HCT116 (cell line): ENCODE measurements around the gene KCNIP4. TPM values are rescaled to one million over a fixed set of nuclear protein-coding genes. Genes with fewer than 3 reads are reported as not detected.

Source experiments
- ATAC-seq: fragments of 200-7000 bp; cut with Tn5 transposase; 2 replicates; pipeline ENCODE4 v1.9.1; 2020; ENCODE audit warnings: mild to moderate bottlenecking, moderate library complexity
- BruUV-seq: library from RNA; stranded (reverse); fragments of 400-500 nt; replicated peaks from 2 replicates; lab custom pipeline; 2021; lab: Mats Ljungman, UMichigan
- CTCF ChIA-PET: fragments of 300-600 bp; sonication (Branson Sonifier 250); formaldehyde crosslinking; loops from one replicate; lab custom pipeline; 2021; ENCODE audit warnings: antibody characterized with exemption; lab: Charles Lee
- POLR2A ChIA-PET: fragments of 300-600, 350-600 bp; sonication (Branson Sonifier 250); formaldehyde crosslinking; loops from one replicate; lab custom pipeline; 2021; ENCODE audit warnings: antibody characterized with exemption; lab: Charles Lee
- RAD21 ChIA-PET, 2 experiments: fragments of 300-600 bp; sonication (Branson Sonifier 250); formaldehyde crosslinking; loops; one replicate each; lab custom pipeline; 2023; ENCODE audit warnings: low total read pairs in 2 of 2; ENCODE audit not compliant: uncharacterized antibody in 2 of 2, unreplicated experiment in 2 of 2, low non-redundant PET in 1 of 2; lab: Charles Lee
- DNase-seq: peaks from one replicate; pipeline ENCODE4 v3.0.0-alpha.2; 2010; ENCODE audit warnings: low read depth, low spot score
- H2AFZ ChIP-seq: fragments of 200-600 bp; shearing (Covaris generic), sonication (generic); 2 replicates; pipeline ENCODE4 v1.6.1; 2017; ENCODE audit warnings: low read depth, mixed run types, mixed read lengths, antibody characterized with exemption, low read length; ENCODE audit not compliant: poor library complexity, severe bottlenecking
- H3K27ac ChIP-seq: 2 replicates; pipeline ENCODE4 v1.5.1; 2012; ENCODE audit warnings: low read depth, low read length
- H3K27me3 ChIP-seq: fragments of 200-600 bp; sonication (generic); 2 replicates; pipeline ENCODE4 v1.6.1; 2016; ENCODE audit warnings: mixed run types, low read length, mixed read lengths; ENCODE audit not compliant: insufficient read depth
- H3K36me3 ChIP-seq, 2 experiments: fragments of 200-500 bp in 1 of 2; fragments of 200-600 bp in 1 of 2; sonication (Bioruptor generic) in 1 of 2; sonication (generic) in 1 of 2; 2 replicates each; pipeline versions ENCODE4 v1.5.1 to v1.6.1; 2014 to 2016; ENCODE audit warnings: low read length in 2 of 2, inconsistent platforms in 1 of 2, mixed read lengths in 1 of 2, mixed run types in 1 of 2; ENCODE audit not compliant: insufficient read depth in 2 of 2, control insufficient read depth in 1 of 2
- H3K4me1 ChIP-seq, 2 experiments: fragments of 200-600 bp in 1 of 2; sonication (generic) in 1 of 2; 2 replicates each; pipeline versions ENCODE4 v1.5.1 to v1.6.1; 2012 to 2017; ENCODE audit warnings: low read length in 2 of 2, inconsistent platforms in 1 of 2, mild to moderate bottlenecking in 1 of 2, mixed read lengths in 1 of 2, mixed run types in 1 of 2, moderate library complexity in 1 of 2; ENCODE audit not compliant: insufficient read depth in 2 of 2, control insufficient read depth in 1 of 2
- H3K4me2 ChIP-seq: fragments of 200-600 bp; sonication (generic); 2 replicates; pipeline ENCODE4 v1.6.1; 2017; ENCODE audit warnings: mixed run types, low read length, mixed read lengths
- H3K4me3 ChIP-seq, 2 experiments: fragments of 200-600 bp in 1 of 2; sonication (generic) in 1 of 2; replicated peaks in 1 of 2; 2 replicates each; pipeline ENCODE4 v1.5.1; 2011 to 2016; ENCODE audit warnings: low read length in 2 of 2, control low read depth in 1 of 2, low read depth in 1 of 2, mild to moderate bottlenecking in 1 of 2, mixed read lengths in 1 of 2, mixed run types in 1 of 2
- H3K79me2 ChIP-seq: fragments of 200-600 bp; sonication (generic); 2 replicates; pipeline ENCODE4 v1.6.1; 2017; ENCODE audit warnings: mild to moderate bottlenecking, mixed run types, low read length, moderate library complexity, mixed read lengths; ENCODE audit not compliant: insufficient read depth
- H3K9ac ChIP-seq: fragments of 200-600 bp; sonication (generic); 2 replicates; pipeline ENCODE4 v1.6.1; 2016; ENCODE audit warnings: low read length, mixed read lengths
- H3K9me2 ChIP-seq: fragments of 200-600 bp; sonication (generic), shearing (Covaris generic); 2 replicates; pipeline ENCODE4 v1.6.1; 2017; ENCODE audit warnings: mixed run types, mild to moderate bottlenecking, moderate library complexity; ENCODE audit not compliant: insufficient read depth
- H3K9me3 ChIP-seq, 2 experiments: fragments of 200-500 bp in 1 of 2; fragments of 200-600 bp in 1 of 2; sonication (Bioruptor generic) in 1 of 2; sonication (generic) in 1 of 2; 2 replicates each; pipeline ENCODE4 v1.6.1; 2014 to 2017; ENCODE audit warnings: low read length in 2 of 2, mixed read lengths in 2 of 2, inconsistent platforms in 1 of 2, low read depth in 1 of 2, mild to moderate bottlenecking in 1 of 2, mixed run types in 1 of 2, moderate library complexity in 1 of 2; ENCODE audit not compliant: control insufficient read depth in 1 of 2, insufficient read depth in 1 of 2
- H4K20me1 ChIP-seq: fragments of 200-600 bp; sonication (generic), shearing (Covaris generic); 2 replicates; pipeline ENCODE4 v1.6.1; 2017; ENCODE audit warnings: mixed run types, mild to moderate bottlenecking, moderate library complexity; ENCODE audit not compliant: insufficient read depth
- CBX3 ChIP-seq: IDR thresholded peaks from 2 replicates; pipeline ENCODE4 v1.6.1; 2012; ENCODE audit warnings: low read depth
- CEBPB ChIP-seq: IDR thresholded peaks from 2 replicates; pipeline ENCODE4 v1.6.1; 2012; ENCODE audit warnings: low read depth
- EGR1 ChIP-seq: IDR thresholded peaks from 2 replicates; pipeline ENCODE4 v1.6.1; 2012; ENCODE audit warnings: low read depth
- EZH2phosphoT487 ChIP-seq: fragments of 200-600 bp; IDR thresholded peaks from 2 replicates; pipeline ENCODE4 v1.6.1; 2018; ENCODE audit warnings: antibody characterized with exemption, borderline replicate concordance
- JUND ChIP-seq: IDR thresholded peaks from 2 replicates; pipeline ENCODE4 v1.6.1; 2012
- POLR2A ChIP-seq: IDR thresholded peaks from 2 replicates; pipeline ENCODE4 v1.7.0; 2011; ENCODE audit warnings: borderline replicate concordance; ENCODE audit not compliant: insufficient read depth, insufficient read length; ENCODE audit errors: extremely low read depth
- POLR2AphosphoS5 ChIP-seq: IDR thresholded peaks from 2 replicates; pipeline ENCODE4 v1.6.1; 2011; ENCODE audit warnings: mild to moderate bottlenecking, low read depth, low read length, moderate library complexity
- REST ChIP-seq: IDR thresholded peaks from 2 replicates; pipeline ENCODE4 v1.6.1; 2012; ENCODE audit warnings: low read depth
- SIN3A ChIP-seq: IDR thresholded peaks from 2 replicates; pipeline ENCODE4 v1.6.1; 2012; ENCODE audit warnings: low read depth
- SP1 ChIP-seq: IDR thresholded peaks from 2 replicates; pipeline ENCODE4 v1.6.1; 2012; ENCODE audit warnings: low read depth
- SRF ChIP-seq: IDR thresholded peaks from 2 replicates; pipeline ENCODE4 v1.6.1; 2012; ENCODE audit warnings: low read depth
- TCF7L2 ChIP-seq: IDR thresholded peaks from 2 replicates; pipeline ENCODE4 v1.7.0; 2011; ENCODE audit warnings: borderline replicate concordance, inconsistent platforms; ENCODE audit not compliant: insufficient read depth, insufficient read length; ENCODE audit errors: extremely low read depth
- intact Hi-C: fragments of 100-400 bp; cut with micrococcal nuclease; formaldehyde crosslinking; loops from 2 replicates; pipeline ENCODE4 v1.10.0; 2022
- total RNA-seq: library from RNA; stranded (reverse); gene quantifications from one replicate; pipeline ENCODE4 v1.2.1, GENCODE V29; 2021; ENCODE audit not compliant: unreplicated experiment
- TF ChIP-seq, protein P1 (sequence below), 3 experiments: fragments of 200-600 bp in 1 of 3; sonication (generic) in 1 of 3; IDR thresholded peaks in 2 of 3; conservative IDR thresholded peaks in 1 of 3; 2 replicates each; pipeline ENCODE4 v1.5.1; 2012 to 2017; ENCODE audit warnings: low read depth in 2 of 3, low read length in 2 of 3, antibody characterized with exemption in 1 of 3, borderline replicate concordance in 1 of 3, control low read depth in 1 of 3, mild to moderate bottlenecking in 1 of 3, mixed read lengths in 1 of 3, mixed run types in 1 of 3, moderate library complexity in 1 of 3; ENCODE audit not compliant: insufficient read depth in 1 of 3
- TF ChIP-seq, protein P2 (sequence below): IDR thresholded peaks from 2 replicates; pipeline ENCODE4 v1.6.1; 2011; ENCODE audit warnings: mild to moderate bottlenecking, low read length, moderate library complexity; ENCODE audit not compliant: insufficient replicate concordance; ENCODE audit errors: extremely low read depth

The KCNIP4 gene
- total RNA-seq, 1 experiment from 2014 or later = not detected

DNA sequence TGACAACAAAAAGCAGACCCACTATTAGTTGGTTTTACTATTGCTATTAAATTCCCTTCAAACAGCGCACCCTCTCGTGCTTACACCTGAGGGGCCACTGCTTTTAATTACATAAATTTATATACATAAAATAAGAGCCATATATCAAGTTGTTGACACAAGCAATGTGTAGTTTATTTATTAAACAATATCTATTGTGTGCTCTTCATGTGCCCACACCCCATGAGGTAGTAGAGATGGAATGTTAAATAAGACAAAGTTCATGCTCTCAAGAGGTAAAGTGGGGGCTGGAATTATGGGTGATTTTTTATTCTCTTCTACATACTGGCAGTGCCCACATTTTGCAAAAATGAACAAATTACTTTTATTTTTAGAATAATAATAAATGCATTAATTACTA, 47.3 kb downstream of the KCNIP4 start:
- intact Hi-C loops = no loop called here
- H3K27ac ChIP-seq = no peak overlapping the region

GRCh38 chr4:21900211-21900610, 48.4 kb downstream of the KCNIP4 start:
- ATAC-seq = no peak
- H3K9me2 ChIP-seq = no peaks in the 10 kb centered on the region
- no peaks in the 10 kb centered on the region for H4K20me1 ChIP-seq
- ChIA-PET POLR2A (no interaction called here), CTCF (no interaction called here), RAD21 (no interaction called here)
- no peaks in the 10 kb centered on the region for H3K27me3 ChIP-seq
- DNase-seq = no peak
- H3K4me1 ChIP-seq = no peaks in the 10 kb centered on the region
- H2AFZ ChIP-seq = no peak overlapping the region
- no peak overlapping the region for H3K9ac ChIP-seq
- H3K79me2 ChIP-seq = no peaks in the 10 kb centered on the region
- no peaks in the 10 kb centered on the region; a peak in 1 of 4 replicates for H3K36me3 ChIP-seq
- TF ChIP-seq EGR1 = no peak
- no peak for TF ChIP-seq REST
- TF ChIP-seq TCF7L2 = no peak
- no peak for TF ChIP-seq POLR2A
- no peak for TF ChIP-seq SP1
- TF ChIP-seq CBX3 = no peak
- no peak for TF ChIP-seq CEBPB
- TF ChIP-seq SIN3A = no peak
- TF ChIP-seq POLR2AphosphoS5 = no peak
- TF ChIP-seq JUND = no peak
- TF ChIP-seq, protein P1, sequence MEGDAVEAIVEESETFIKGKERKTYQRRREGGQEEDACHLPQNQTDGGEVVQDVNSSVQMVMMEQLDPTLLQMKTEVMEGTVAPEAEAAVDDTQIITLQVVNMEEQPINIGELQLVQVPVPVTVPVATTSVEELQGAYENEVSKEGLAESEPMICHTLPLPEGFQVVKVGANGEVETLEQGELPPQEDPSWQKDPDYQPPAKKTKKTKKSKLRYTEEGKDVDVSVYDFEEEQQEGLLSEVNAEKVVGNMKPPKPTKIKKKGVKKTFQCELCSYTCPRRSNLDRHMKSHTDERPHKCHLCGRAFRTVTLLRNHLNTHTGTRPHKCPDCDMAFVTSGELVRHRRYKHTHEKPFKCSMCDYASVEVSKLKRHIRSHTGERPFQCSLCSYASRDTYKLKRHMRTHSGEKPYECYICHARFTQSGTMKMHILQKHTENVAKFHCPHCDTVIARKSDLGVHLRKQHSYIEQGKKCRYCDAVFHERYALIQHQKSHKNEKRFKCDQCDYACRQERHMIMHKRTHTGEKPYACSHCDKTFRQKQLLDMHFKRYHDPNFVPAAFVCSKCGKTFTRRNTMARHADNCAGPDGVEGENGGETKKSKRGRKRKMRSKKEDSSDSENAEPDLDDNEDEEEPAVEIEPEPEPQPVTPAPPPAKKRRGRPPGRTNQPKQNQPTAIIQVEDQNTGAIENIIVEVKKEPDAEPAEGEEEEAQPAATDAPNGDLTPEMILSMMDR (IDR thresholded peaks at IDR 0.05 in 2 of 3, conservative IDR thresholded peaks at IDR 0.05 in 1 of 3; ENCODE audit: borderline replicate concordance in 1 of 3, insufficient read depth in 1 of 3, low read depth in 2 of 3, low read length in 2 of 3) = no peak
- TF ChIP-seq SRF = no peak
- no peak for TF ChIP-seq EZH2phosphoT487
- TF ChIP-seq, protein P2, sequence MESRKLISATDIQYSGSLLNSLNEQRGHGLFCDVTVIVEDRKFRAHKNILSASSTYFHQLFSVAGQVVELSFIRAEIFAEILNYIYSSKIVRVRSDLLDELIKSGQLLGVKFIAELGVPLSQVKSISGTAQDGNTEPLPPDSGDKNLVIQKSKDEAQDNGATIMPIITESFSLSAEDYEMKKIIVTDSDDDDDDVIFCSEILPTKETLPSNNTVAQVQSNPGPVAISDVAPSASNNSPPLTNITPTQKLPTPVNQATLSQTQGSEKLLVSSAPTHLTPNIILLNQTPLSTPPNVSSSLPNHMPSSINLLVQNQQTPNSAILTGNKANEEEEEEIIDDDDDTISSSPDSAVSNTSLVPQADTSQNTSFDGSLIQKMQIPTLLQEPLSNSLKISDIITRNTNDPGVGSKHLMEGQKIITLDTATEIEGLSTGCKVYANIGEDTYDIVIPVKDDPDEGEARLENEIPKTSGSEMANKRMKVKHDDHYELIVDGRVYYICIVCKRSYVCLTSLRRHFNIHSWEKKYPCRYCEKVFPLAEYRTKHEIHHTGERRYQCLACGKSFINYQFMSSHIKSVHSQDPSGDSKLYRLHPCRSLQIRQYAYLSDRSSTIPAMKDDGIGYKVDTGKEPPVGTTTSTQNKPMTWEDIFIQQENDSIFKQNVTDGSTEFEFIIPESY = no peak
- H3K4me2 ChIP-seq = no peak overlapping the region
- intact Hi-C loops = no loop called here
- H3K9me3 ChIP-seq = peaks cover 0 to 5% of the 10 kb centered on the region in 2 experiments; a peak in 1 of 4 replicates
- H3K4me3 ChIP-seq = no peak overlapping the region
- no TSS peak for BruUV-seq
- H3K27ac ChIP-seq = no peak overlapping the region

More for the DNA sequence above, 47.3 kb downstream of the KCNIP4 start:
- Histone ChIP-seq H2AFZ (no peak overlapping the region), H3K4me2 (no peak overlapping the region), H3K9me3 (peaks cover 0 to 5% of the 10 kb centered on the region in 2 experiments; a peak in 1 of 4 replicates), H4K20me1 (no peaks in the 10 kb centered on the region), H3K9me2 (no peaks in the 10 kb centered on the region), H3K9ac (no peak overlapping the region), H3K36me3 (no peaks in the 10 kb centered on the region; a peak in 1 of 4 replicates), H3K27me3 (no peaks in the 10 kb centered on the region), H3K4me1 (no peaks in the 10 kb centered on the region), H3K4me3 (no peak overlapping the region), H3K79me2 (no peaks in the 10 kb centered on the region)
- BruUV-seq = no TSS peak
- TF ChIP-seq EGR1 = no peak
- ChIA-PET POLR2A (no interaction called here), CTCF (no interaction called here), RAD21 (no interaction called here)
- no peak for DNase-seq
- ATAC-seq = no peak
